ENCODE measurements around the gene SBF2. TPM values are rescaled to one million over a fixed set of nuclear protein-coding genes. Genes with fewer than 3 reads are reported as not detected.

SBF2 gene
- total RNA-seq, 4 donors from 2014 or later = 42.3 to 106 (median 45.3) TPM

GRCh38 chr11:9887472-9887871, 406.5 kb downstream of the SBF2 start:
- no peaks in the 10 kb centered on the region for H3K9me3 ChIP-seq
- TF ChIP-seq CTCF (IDR thresholded peaks at IDR 0.05) (no peak), EP300 (IDR thresholded peaks at IDR 0.05) (no peak), POLR2AphosphoS5 (IDR thresholded peaks at IDR 0.05) (no peak), POLR2A (IDR thresholded peaks at IDR 0.05) (no peak)
- no peaks in the 10 kb centered on the region for H3K36me3 ChIP-seq
- no peak for DNase-seq (ENCODE audit: low spot score in 2 of 2)
- H3K27me3 ChIP-seq = no peaks in the 10 kb centered on the region
- no peak overlapping the region for H3K4me3 ChIP-seq
- 59% methylated on average over 2 of the region's 2 CpGs for WGBS
- no peaks in the 10 kb centered on the region for H3K4me1 ChIP-seq
- H3K27ac ChIP-seq = no peak overlapping the region

- no peaks in the 10 kb centered on the region for H3K4me1 ChIP-seq
- H3K36me3 ChIP-seq = no peaks in the 10 kb centered on the region
- TF ChIP-seq CTCF (IDR thresholded peaks at IDR 0.05) = no peak
- no peak for TF ChIP-seq POLR2A (IDR thresholded peaks at IDR 0.05)
- no peak for TF ChIP-seq EP300 (IDR thresholded peaks at IDR 0.05)
- TF ChIP-seq POLR2AphosphoS5 (IDR thresholded peaks at IDR 0.05) = no peak
- no peak for DNase-seq (ENCODE audit: low spot score in 2 of 2)
- H3K9me3 ChIP-seq = no peaks in the 10 kb centered on the region
- WGBS = 94% methylated on average over 5 of the region's 5 CpGs
- H3K27me3 ChIP-seq = no peaks in the 10 kb centered on the region
- no peak overlapping the region for H3K4me3 ChIP-seq
- H3K27ac ChIP-seq = no peak overlapping the region
Measured at GRCh38 chr11:9886595-9886994, 407.4 kb downstream of the SBF2 start.

GRCh38 chr11:9884601-9885000, 409.4 kb downstream of the SBF2 start:
- H3K27me3 ChIP-seq = no peaks in the 10 kb centered on the region
- no peak overlapping the region for H3K27ac ChIP-seq
- 92% methylated on average over 2 of the region's 2 CpGs for WGBS
- TF ChIP-seq CTCF (IDR thresholded peaks at IDR 0.05) (no peak), POLR2A (IDR thresholded peaks at IDR 0.05) (no peak), POLR2AphosphoS5 (IDR thresholded peaks at IDR 0.05) (no peak), EP300 (IDR thresholded peaks at IDR 0.05) (no peak)
- no peak for DNase-seq (ENCODE audit: low spot score in 2 of 2)
- H3K4me3 ChIP-seq = no peak overlapping the region
- H3K4me1 ChIP-seq = no peaks in the 10 kb centered on the region
- no peaks in the 10 kb centered on the region for H3K9me3 ChIP-seq
- H3K36me3 ChIP-seq = no peaks in the 10 kb centered on the region

- H3K9me3 ChIP-seq = no peaks in the 10 kb centered on the region
- no peak for DNase-seq (ENCODE audit: low spot score in 2 of 2)
- no peaks in the 10 kb centered on the region for H3K4me1 ChIP-seq
- H3K4me3 ChIP-seq = no peak overlapping the region
- TF ChIP-seq POLR2AphosphoS5 (IDR thresholded peaks at IDR 0.05) = no peak
- TF ChIP-seq EP300 (IDR thresholded peaks at IDR 0.05) = no peak
- TF ChIP-seq POLR2A (IDR thresholded peaks at IDR 0.05) = no peak
- no peak for TF ChIP-seq CTCF (IDR thresholded peaks at IDR 0.05)
- H3K36me3 ChIP-seq = no peaks in the 10 kb centered on the region
- H3K27me3 ChIP-seq = no peaks in the 10 kb centered on the region
- WGBS = 98% methylated on average over 2 of the region's 2 CpGs
- H3K27ac ChIP-seq = no peak overlapping the region
Measured at GRCh38 chr11:9880657-9881056, 413.4 kb downstream of the SBF2 start.

GRCh38 chr11:9878936-9879335, 415.1 kb downstream of the SBF2 start:
- 77% methylated on average over 2 of the region's 2 CpGs for WGBS
- DNase-seq (ENCODE audit: low spot score in 2 of 2) = no peak
- Histone ChIP-seq H3K36me3 (no peaks in the 10 kb centered on the region), H3K27me3 (no peaks in the 10 kb centered on the region), H3K4me3 (no peak overlapping the region), H3K4me1 (no peaks in the 10 kb centered on the region), H3K9me3 (no peaks in the 10 kb centered on the region), H3K27ac (no peak overlapping the region)
- TF ChIP-seq CTCF (IDR thresholded peaks at IDR 0.05) (no peak), POLR2A (IDR thresholded peaks at IDR 0.05) (no peak), EP300 (IDR thresholded peaks at IDR 0.05) (no peak), POLR2AphosphoS5 (IDR thresholded peaks at IDR 0.05) (no peak)
